GM23338 (cell line): ENCODE results near the gene FAM193B.

ENCODE experiments used
- CTCF ChIP-seq, 2 experiments: fragments of 200-600 bp in 1 of 2; sonication (generic) in 1 of 2; conservative IDR thresholded peaks; 2 replicates each; pipeline versions ENCODE4 v1.5.1 to v1.6.1; 2016 to 2017; ENCODE audit warnings: antibody characterized with exemption in 2 of 2, low read depth in 2 of 2, mild to moderate bottlenecking in 2 of 2, moderate library complexity in 1 of 2
- EZH2 ChIP-seq: fragments of 200-600 bp; sonication (generic); IDR thresholded peaks from one replicate; pipeline ENCODE4 v1.8.0; 2017; ENCODE audit warnings: antibody characterized with exemption, mild to moderate bottlenecking, low read depth; ENCODE audit not compliant: unreplicated experiment
- EZH2phosphoT487 ChIP-seq: fragments of 200-600 bp; sonication (generic); IDR thresholded peaks from one replicate; pipeline ENCODE4 v1.8.1; 2018; ENCODE audit warnings: antibody characterized with exemption; ENCODE audit not compliant: unreplicated experiment
- JUNB ChIP-seq: IDR thresholded peaks from one replicate; pipeline ENCODE4 v1.6.1; 2016; ENCODE audit warnings: antibody characterized with exemption; ENCODE audit not compliant: unreplicated experiment
- POLR2AphosphoS5 ChIP-seq: IDR thresholded peaks from 2 replicates; pipeline ENCODE4 v1.6.1; 2016; ENCODE audit warnings: antibody characterized with exemption, low read depth
- REST ChIP-seq: IDR thresholded peaks from one replicate; pipeline ENCODE4 v1.6.1; 2018; ENCODE audit warnings: antibody characterized with exemption; ENCODE audit not compliant: unreplicated experiment
- TF ChIP-seq, protein P1 (sequence below): IDR thresholded peaks from 2 replicates; pipeline ENCODE4 v1.6.1; 2016; ENCODE audit warnings: antibody characterized with exemption

DNA sequence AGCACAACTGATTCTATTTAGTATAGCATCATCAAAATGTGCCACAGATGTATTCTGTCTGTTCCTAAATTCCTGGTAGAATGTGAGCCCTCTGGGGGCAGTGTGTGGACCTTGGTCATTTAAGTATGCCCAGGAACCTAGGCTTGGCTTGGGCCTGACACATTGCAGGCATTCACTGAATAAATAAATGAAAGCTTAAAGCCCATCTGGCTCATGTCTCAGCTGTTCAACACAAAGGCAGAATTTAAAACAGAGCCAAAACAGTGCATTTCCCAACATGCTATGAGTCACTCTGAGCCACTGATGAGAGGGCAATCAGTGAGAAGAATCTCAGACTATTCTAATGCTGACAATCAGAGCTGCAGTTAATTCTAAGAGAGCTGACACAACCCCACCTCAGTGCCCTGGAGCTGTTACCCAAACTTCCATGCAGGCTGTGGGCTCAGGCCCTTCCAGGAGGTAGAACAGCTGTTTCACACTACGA lies 8.1 kb downstream of the FAM193B start:
- no peak for TF ChIP-seq CTCF (conservative IDR thresholded peaks at IDR 0.05; ENCODE audit: low read depth in 2 of 2)
- no peak for TF ChIP-seq POLR2AphosphoS5
- TF ChIP-seq EZH2, result no peak
- TF ChIP-seq REST, result no peak
- TF ChIP-seq, protein P1, sequence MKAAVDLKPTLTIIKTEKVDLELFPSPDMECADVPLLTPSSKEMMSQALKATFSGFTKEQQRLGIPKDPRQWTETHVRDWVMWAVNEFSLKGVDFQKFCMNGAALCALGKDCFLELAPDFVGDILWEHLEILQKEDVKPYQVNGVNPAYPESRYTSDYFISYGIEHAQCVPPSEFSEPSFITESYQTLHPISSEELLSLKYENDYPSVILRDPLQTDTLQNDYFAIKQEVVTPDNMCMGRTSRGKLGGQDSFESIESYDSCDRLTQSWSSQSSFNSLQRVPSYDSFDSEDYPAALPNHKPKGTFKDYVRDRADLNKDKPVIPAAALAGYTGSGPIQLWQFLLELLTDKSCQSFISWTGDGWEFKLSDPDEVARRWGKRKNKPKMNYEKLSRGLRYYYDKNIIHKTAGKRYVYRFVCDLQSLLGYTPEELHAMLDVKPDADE, result no peak
- TF ChIP-seq EZH2phosphoT487, result no peak
- TF ChIP-seq JUNB, result no peak
